AG04449 (cell line): ENCODE data around the gene FCER1G.

Source experiments
- CTCF ChIA-PET: fragments of 350-600 bp; formaldehyde crosslinking; extraction: SDS; loops from one replicate; lab custom pipeline; 2021; ENCODE audit warnings: antibody characterized with exemption; lab: Yijun Ruan, JAX
- POLR2A ChIA-PET: fragments of 400-600, 350-600 bp; formaldehyde crosslinking; extraction: SDS; loops from one replicate; lab custom pipeline; 2020; ENCODE audit warnings: antibody characterized with exemption, inconsistent platforms; lab: Yijun Ruan, JAX
- DNase-seq: peaks from one replicate; pipeline ENCODE4 v3.0.0-alpha.2; 2010; ENCODE audit warnings: low read depth, low spot score
- H3K4me3 ChIP-seq: 2 replicates; pipeline ENCODE4 v1.5.1; 2011; ENCODE audit warnings: low read depth, mild to moderate bottlenecking, control low read depth, low read length
- TF ChIP-seq, protein P1 (sequence below): IDR thresholded peaks from one replicate; pipeline ENCODE4 v1.5.1; 2011; ENCODE audit warnings: mild to moderate bottlenecking, moderate library complexity, low read length, control low read depth, inconsistent platforms; ENCODE audit not compliant: insufficient read depth; ENCODE audit errors: missing control alignments

The FCER1G gene

DNA sequence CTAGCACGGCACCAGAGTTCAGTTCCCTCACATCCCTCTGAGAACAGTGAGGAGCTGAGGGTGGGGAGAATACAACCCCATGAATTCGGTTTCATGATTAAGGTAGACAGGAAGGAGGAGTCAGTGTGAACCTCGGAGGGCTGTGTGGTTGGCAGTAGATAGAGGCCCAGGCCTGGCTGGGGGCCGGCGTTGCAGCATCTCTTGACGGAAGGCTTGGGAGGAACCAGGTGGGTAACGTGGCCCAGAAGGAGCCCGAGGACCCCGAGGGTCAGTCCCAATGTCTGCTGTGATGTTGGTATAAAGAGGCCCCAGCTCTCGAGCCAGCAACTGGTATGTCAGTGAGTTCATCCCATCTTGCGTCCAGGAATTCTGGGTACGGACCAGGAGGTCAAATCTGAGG is 43.4 kb upstream of the FCER1G start:
- CTCF ChIA-PET: interaction anchor here (1.1 to 3.8 kb wide), 3 partner anchors 9 to 212 kb away, joined by 3 to 14 read pairs (median 3); no protein-coding TSS in a partner anchor
- H3K4me3 ChIP-seq: no peak overlapping the region
- POLR2A ChIA-PET: interaction anchor here (1.4 kb wide), 1 partner anchor 10 kb away, joined by 4 read pairs; no protein-coding TSS in a partner anchor
- DNase-seq: no peak
- TF ChIP-seq, protein P1, sequence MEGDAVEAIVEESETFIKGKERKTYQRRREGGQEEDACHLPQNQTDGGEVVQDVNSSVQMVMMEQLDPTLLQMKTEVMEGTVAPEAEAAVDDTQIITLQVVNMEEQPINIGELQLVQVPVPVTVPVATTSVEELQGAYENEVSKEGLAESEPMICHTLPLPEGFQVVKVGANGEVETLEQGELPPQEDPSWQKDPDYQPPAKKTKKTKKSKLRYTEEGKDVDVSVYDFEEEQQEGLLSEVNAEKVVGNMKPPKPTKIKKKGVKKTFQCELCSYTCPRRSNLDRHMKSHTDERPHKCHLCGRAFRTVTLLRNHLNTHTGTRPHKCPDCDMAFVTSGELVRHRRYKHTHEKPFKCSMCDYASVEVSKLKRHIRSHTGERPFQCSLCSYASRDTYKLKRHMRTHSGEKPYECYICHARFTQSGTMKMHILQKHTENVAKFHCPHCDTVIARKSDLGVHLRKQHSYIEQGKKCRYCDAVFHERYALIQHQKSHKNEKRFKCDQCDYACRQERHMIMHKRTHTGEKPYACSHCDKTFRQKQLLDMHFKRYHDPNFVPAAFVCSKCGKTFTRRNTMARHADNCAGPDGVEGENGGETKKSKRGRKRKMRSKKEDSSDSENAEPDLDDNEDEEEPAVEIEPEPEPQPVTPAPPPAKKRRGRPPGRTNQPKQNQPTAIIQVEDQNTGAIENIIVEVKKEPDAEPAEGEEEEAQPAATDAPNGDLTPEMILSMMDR: no peak

DNA sequence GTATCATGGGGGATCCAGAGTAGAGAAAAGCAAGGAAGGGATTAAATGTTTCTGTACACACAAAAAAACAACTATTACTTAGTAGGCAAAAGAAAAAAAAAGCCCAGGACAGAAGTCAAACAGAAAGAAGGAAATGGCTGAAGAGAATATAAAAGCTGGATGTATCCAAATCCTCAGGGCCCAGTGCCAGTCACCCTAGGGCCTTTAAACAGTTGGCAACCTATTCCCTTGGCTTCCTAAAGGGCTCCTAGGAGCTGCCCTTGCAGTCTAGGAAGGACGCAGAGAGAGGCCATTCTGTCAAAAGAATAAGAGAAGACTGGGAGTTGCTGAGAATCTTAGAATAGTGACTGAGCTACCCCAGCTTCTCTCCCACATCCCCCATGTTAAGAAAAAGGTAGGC is 42.7 kb upstream of the FCER1G start:
- ChIA-PET CTCF (interaction anchor here (2.3 kb wide), 1 partner anchor 20 kb away, joined by 9 read pairs; no protein-coding TSS in a partner anchor), POLR2A (no interaction called here)
- DNase-seq: no peak
- TF ChIP-seq, protein P1: no peak
- no peak overlapping the region for H3K4me3 ChIP-seq

DNA sequence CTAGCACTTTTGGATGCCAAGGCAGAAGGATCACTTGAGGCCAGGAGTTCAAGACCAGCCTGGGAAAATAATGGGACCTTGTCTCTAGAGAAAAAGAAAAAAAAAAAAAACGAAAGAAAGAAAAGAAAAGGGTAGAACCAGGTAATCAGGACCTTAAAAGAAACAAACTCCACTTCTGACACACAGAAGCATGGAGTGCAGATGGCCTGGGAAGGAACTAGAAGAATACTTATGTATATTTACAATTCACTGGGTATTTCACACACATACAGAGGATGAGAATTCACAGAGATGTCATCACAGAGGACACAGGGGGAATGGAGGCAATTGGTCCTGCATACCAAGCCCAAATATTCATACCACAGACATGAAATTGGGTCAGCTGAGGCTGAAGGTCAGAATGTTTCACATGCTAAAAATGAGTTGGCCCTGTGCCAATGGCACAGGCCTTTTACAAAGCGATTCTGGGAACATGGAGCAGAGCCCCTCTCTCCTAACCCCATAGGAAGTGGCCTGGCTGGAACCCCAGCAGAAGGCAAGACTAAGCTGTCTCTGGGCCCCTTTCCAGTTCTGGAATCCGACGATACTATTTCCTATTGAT is 42.2 kb upstream of the FCER1G start:
- no peak overlapping the region for H3K4me3 ChIP-seq
- CTCF ChIA-PET: interaction anchor here (2.3 kb wide), 1 partner anchor 19 kb away, joined by 9 read pairs; no protein-coding TSS in a partner anchor
- TF ChIP-seq, protein P1: no peak
- POLR2A ChIA-PET: no interaction called here
- peak; percentile 94 for DNase-seq

DNA sequence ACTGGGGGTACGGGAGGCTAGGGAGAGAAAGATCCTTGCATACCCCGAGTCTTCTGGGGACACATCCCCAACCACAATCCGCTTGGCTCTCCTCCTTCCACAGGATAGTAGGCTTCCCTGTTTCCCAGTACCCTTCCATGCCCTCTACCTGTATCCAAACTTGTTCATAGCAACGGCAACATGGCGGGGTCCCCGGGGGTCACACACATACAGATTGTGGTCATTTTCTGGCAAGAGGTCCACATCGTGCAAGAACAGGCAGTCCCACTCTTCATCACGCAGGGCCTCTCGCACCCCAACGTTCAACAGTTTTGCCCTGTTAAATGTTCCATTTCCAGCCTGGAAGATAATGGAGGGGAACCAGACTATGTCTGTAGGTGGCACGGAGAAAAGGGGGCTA is 41.4 kb upstream of the FCER1G start:
- TF ChIP-seq, protein P1: no peak
- DNase-seq: no peak
- no peak overlapping the region for H3K4me3 ChIP-seq
- POLR2A ChIA-PET: no interaction called here
- CTCF ChIA-PET: interaction anchor here (2.3 kb wide), 1 partner anchor 18 kb away, joined by 9 read pairs; no protein-coding TSS in a partner anchor

DNA sequence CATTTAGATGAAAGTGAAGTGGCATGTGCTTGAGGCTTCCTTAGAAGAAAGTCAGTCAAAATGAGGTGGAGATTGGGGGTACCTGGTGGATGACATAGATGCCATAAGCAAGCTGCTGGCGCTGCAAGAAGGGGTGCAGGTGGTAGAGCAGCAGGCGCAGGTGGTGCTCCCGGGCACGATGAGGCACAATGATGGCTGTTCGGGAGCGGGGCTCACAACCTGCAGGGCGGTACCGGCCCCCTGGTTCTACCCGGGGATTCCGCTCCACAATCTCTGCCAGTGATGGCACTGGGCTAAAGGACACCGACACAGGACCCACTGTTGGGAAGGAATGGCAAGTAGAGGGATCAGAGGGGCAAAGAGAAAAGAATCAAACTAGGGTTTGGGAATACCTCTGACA is 40.2 kb upstream of the FCER1G start:
- CTCF ChIA-PET: interaction anchor here (3.3 to 3.4 kb wide), 2 partner anchors 9 to 17 kb away, joined by 23 to 25 read pairs; partner anchors contain the start of gene PPOX

DNA sequence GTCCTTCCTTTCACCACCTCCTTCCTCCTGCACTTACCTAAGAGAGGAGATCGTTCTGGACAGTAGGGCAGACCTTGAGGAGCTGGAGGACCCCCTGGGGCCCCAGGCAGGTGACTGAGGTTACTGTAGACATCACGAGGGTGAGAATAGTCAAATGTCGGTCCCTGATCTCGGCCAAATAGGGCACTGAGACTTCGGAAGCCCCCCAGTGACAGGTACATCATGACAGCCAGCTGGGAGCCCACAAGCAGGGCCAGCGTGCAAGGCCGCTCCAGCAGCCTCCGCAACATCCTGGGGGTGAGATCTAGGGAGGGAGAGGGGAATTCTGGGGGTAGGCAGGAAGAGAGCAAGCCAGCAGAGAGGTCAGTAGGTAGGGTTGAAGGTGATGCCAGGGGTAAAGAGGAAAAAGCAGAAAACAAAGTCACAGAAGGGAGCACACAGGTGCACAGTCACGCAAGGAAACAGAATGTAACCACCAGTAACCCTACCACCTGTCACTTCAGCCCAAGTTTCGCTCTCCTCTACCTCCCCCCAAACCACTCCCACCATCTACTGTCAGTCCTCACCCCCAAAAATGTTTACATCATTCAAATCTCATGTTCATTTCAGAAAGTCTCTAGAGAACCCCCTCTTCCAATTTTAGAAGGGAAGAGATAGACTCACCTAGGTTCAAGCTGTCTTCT is 39.2 kb upstream of the FCER1G start:
- DNase-seq: no peak
- ChIA-PET CTCF (interaction anchor here (1.1 to 3.4 kb wide), 3 partner anchors 10 to 16 kb away, joined by 4 to 25 read pairs (median 23); partner anchors contain the start of gene PPOX), POLR2A (interaction anchor here (2.0 kb wide), 1 partner anchor 10 kb away, joined by 10 read pairs; the partner anchor contains the start of gene PPOX)
- TF ChIP-seq, protein P1: no peak
- peak overlapping the region; percentile 99 for H3K4me3 ChIP-seq

More for the DNA sequence above, 40.2 kb upstream of the FCER1G start:
- DNase-seq: no peak
- POLR2A ChIA-PET: no interaction called here
- no peak overlapping the region for H3K4me3 ChIP-seq
- TF ChIP-seq, protein P1: no peak
